Mammary epithelial cell (primary cell): Measurements from ENCODE around the gene MGST3.

Experiments
- EZH2 ChIP-seq: IDR thresholded peaks from 2 replicates; pipeline ENCODE4 v1.6.1; 2012; ENCODE audit warnings: low read length, inconsistent platforms, borderline replicate concordance
- TF ChIP-seq, protein P1 (sequence below), 2 donors: IDR thresholded peaks in 1 of 2; conservative IDR thresholded peaks in 1 of 2; 2 replicates each; pipeline ENCODE4 v1.5.1; 2011 to 2012; ENCODE audit warnings: inconsistent platforms in 2 of 2, low read length in 2 of 2, mild to moderate bottlenecking in 2 of 2, control low read depth in 1 of 2, low read depth in 1 of 2; ENCODE audit not compliant: insufficient read depth in 1 of 2; ENCODE audit errors: extremely low read depth in 1 of 2

DNA sequence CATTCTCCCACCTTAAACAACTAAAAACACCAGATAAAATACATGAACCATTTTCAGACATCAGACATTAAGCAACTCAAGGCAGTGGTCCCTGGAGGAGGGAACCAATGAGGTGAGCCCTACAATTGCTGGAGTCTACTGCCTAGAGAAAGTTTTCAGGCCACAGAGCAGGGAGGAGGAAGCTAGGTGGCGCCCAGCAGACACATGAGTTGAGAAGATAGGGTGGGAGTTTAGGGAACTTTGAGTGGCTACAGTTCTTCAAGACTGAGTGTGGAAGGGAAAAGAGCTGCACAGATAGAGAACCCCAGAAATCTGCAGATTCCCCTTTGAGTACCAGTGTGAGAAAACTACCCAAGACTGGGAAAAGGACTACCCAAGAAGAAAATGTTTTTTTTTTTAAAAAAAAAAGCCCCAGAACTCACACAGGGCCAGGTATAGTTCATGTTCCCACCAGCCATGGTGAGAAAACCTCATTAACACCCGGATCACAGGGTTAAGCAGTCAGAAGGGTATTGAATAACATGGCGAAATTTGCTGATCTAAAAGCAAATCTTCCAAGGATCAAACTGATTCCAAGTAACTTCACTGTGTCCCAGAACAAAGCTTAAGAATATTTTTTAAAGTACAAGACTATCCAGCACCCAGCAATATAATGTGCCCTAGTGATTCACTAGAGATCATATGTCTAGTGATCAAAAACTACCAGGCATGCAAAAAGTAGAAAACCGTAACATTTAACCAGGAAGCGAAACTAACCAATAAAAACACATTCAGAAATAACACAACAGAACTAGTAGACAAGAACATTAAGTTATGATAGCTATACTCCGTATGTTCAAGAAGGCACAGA is 55.3 kb downstream of the MGST3 start:
- TF ChIP-seq, protein P1, sequence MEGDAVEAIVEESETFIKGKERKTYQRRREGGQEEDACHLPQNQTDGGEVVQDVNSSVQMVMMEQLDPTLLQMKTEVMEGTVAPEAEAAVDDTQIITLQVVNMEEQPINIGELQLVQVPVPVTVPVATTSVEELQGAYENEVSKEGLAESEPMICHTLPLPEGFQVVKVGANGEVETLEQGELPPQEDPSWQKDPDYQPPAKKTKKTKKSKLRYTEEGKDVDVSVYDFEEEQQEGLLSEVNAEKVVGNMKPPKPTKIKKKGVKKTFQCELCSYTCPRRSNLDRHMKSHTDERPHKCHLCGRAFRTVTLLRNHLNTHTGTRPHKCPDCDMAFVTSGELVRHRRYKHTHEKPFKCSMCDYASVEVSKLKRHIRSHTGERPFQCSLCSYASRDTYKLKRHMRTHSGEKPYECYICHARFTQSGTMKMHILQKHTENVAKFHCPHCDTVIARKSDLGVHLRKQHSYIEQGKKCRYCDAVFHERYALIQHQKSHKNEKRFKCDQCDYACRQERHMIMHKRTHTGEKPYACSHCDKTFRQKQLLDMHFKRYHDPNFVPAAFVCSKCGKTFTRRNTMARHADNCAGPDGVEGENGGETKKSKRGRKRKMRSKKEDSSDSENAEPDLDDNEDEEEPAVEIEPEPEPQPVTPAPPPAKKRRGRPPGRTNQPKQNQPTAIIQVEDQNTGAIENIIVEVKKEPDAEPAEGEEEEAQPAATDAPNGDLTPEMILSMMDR (conservative IDR thresholded peaks at IDR 0.05 in 1 of 2, IDR thresholded peaks at IDR 0.05 in 1 of 2; ENCODE audit: extremely low read depth in 1 of 2, insufficient read depth in 1 of 2, low read depth in 1 of 2, low read length in 2 of 2) = peak in 1 of 2 donors; percentile 13
- TF ChIP-seq EZH2 = no peak
